Ectodermal cell (in vitro differentiated cells): ENCODE results near the gene ABCG5.

ENCODE experiments used
- H3K27ac ChIP-seq: 2 replicates; pipeline ENCODE4 v1.7.0; 2013; ENCODE audit warnings: mild to moderate bottlenecking, low read depth, low read length; ENCODE audit not compliant: insufficient read depth, poor library complexity, severe bottlenecking
- H3K27me3 ChIP-seq: 2 replicates; pipeline ENCODE4 v1.7.0; 2013; ENCODE audit warnings: mild to moderate bottlenecking, low read length; ENCODE audit not compliant: insufficient read depth, control insufficient read depth, poor library complexity, severe bottlenecking
- H3K36me3 ChIP-seq: one replicate; pipeline ENCODE4 v1.7.0; 2013; ENCODE audit warnings: low read length; ENCODE audit not compliant: control insufficient read depth, insufficient read depth
- H3K4me1 ChIP-seq: one replicate; pipeline ENCODE4 v1.7.0; 2013; ENCODE audit warnings: low read length; ENCODE audit not compliant: control insufficient read depth, insufficient read depth
- H3K4me3 ChIP-seq: 2 replicates; pipeline ENCODE4 v1.7.0; 2013; ENCODE audit warnings: low read depth, low read length, control low read depth; ENCODE audit not compliant: insufficient read depth
- H3K9me3 ChIP-seq: 2 replicates; pipeline ENCODE4 v1.7.0; 2013; ENCODE audit warnings: mild to moderate bottlenecking, low read length, moderate library complexity; ENCODE audit not compliant: control insufficient read depth
- WGBS, 2 experiments: methylation state at CpG; one replicate each; pipeline ENCODE4 v1.1.7; 2013; ENCODE audit warnings: missing lambda C conversion rate in 2 of 2; 5-methylcytosine and 5-hydroxymethylcytosine counted together

The ABCG5 gene

DNA sequence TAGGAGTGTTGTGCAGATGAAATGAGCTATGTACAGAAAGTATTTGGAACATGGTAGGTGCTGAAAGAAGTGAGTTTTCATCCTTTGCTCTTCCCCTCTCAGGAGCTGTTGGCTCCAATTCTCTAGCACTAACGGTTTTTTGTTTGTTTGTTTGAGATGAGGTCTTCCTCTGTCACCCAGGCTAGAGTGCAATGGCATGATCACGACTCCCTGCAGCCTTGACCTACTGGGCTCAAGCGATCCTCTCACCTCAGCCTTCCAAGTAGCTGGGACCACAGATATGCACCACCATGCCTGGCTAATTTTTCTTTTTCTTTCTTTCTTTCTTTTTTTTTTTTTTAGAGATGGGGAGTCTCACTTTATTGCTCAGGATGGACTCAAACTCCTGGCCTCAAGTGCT is 12.8 kb downstream of the ABCG5 start:
- H3K27ac ChIP-seq, result no peak overlapping the region
- H3K4me3 ChIP-seq, result no peak overlapping the region
- H3K36me3 ChIP-seq, result no peaks in the 10 kb centered on the region
- no peaks in the 10 kb centered on the region for H3K9me3 ChIP-seq
- H3K4me1 ChIP-seq, result no peaks in the 10 kb centered on the region
- 89 to 94% methylated on average over 3 of the region's 3 CpGs for WGBS, 2 experiments
- peaks cover 5% of the 10 kb centered on the region for H3K27me3 ChIP-seq

DNA sequence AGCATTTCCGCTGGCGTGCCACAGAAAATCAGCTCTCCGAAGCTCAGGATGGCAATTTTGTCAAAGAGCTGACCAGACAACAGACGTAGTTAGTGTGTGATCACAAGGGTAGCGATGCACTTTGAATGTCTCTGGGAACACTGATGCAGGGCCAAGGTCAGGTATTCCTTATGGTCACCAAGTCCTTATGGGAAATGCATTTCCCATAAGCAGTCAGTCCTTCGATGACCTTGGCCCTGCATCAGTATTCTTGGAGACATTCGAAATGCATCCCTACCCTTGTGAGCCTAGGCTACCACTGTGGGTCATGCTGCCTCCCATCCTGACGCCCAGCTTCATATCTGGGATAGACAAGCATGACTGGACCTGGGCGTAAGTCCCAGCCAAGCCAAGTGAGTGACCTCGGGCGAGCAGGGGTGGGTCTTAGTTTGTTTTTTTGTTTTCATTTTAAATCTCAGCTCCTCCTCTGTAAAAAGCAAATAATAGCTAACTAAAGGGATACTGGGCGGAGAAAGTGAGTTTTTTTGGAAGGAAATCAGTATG is 13.6 kb downstream of the ABCG5 start:
- Histone ChIP-seq H3K27me3 (no peaks in the 10 kb centered on the region), H3K27ac (no peak overlapping the region), H3K4me3 (no peak overlapping the region), H3K36me3 (no peaks in the 10 kb centered on the region), H3K4me1 (no peaks in the 10 kb centered on the region), H3K9me3 (no peaks in the 10 kb centered on the region)
- WGBS, 2 experiments, result 94 to 96% methylated on average over 11 to 12 of the region's 12 CpGs

DNA sequence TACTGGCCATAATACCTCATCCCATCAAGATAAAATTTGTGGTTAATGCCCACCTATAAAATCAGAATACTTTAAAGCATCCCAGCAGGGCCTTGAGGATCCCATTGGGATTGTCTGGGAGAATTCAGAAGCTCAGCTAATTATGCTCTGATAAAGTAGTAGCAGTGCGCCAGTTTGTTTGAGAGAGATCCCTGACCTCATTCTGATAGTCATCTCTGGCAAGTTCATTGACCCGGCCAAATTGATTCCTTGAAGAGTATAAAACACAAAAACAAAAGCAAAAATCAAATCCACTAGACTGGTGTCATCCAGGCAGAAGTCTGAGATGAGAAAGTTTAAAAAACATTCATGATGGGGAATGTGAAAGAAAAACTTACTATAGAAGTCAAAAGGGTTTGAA is 14.1 kb downstream of the ABCG5 start:
- no peak overlapping the region for H3K27ac ChIP-seq
- WGBS, 2 experiments, result 95 to 100% methylated on average over 2 of the region's 2 CpGs
- H3K4me1 ChIP-seq, result no peaks in the 10 kb centered on the region
- H3K36me3 ChIP-seq, result no peaks in the 10 kb centered on the region
- H3K27me3 ChIP-seq, result no peaks in the 10 kb centered on the region
- no peaks in the 10 kb centered on the region for H3K9me3 ChIP-seq
- no peak overlapping the region for H3K4me3 ChIP-seq

DNA sequence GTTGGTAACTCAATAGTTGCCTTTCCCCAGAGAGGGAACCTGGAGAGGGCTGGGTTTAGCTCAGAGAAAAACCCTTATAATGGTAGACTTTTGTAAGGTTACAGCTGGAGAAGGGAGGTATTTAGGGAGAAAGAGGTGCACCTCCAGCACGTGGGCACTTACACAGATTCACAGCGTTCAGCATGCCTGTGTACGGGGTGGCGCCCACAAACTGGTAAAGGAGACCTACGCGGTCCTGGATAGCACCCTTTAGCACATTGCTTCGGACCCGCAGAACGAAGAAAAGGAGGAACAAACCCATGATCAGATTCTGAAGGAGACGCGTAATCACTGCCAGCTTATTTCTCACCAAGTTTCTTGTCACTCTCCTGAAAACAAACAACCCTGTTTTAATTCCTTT is 14.9 kb downstream of the ABCG5 start:
- Histone ChIP-seq H3K4me3 (no peak overlapping the region), H3K9me3 (no peaks in the 10 kb centered on the region), H3K27ac (no peak overlapping the region), H3K4me1 (no peaks in the 10 kb centered on the region), H3K27me3 (no peaks in the 10 kb centered on the region), H3K36me3 (no peaks in the 10 kb centered on the region)
- 92% methylated on average over 11 of the region's 11 CpGs for WGBS, 2 experiments

DNA sequence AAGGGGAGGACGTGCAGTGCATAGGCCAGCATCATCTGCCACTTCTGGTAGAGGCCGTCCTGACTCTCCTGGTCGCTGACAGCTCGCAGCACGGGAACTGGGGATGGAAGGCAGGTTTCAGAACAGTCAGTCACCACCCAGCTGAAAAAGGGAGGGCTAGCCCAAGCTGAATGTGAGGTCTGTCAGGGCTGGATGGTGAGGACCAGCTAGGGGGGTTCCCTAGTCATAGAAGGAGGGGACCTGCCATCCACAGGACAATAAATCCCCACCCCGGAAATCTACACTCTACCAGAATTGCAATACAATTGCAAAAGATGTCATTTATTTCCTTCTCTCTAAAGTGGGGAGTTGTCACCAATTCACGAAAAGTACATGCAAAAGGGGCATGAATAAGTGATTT is 15.8 kb downstream of the ABCG5 start:
- Histone ChIP-seq H3K36me3 (no peaks in the 10 kb centered on the region), H3K4me3 (no peak overlapping the region), H3K27me3 (no peaks in the 10 kb centered on the region), H3K4me1 (no peaks in the 10 kb centered on the region), H3K9me3 (no peaks in the 10 kb centered on the region), H3K27ac (no peak overlapping the region)
- WGBS, 2 experiments, result 90 to 93% methylated on average over 6 to 7 of the region's 7 CpGs

DNA sequence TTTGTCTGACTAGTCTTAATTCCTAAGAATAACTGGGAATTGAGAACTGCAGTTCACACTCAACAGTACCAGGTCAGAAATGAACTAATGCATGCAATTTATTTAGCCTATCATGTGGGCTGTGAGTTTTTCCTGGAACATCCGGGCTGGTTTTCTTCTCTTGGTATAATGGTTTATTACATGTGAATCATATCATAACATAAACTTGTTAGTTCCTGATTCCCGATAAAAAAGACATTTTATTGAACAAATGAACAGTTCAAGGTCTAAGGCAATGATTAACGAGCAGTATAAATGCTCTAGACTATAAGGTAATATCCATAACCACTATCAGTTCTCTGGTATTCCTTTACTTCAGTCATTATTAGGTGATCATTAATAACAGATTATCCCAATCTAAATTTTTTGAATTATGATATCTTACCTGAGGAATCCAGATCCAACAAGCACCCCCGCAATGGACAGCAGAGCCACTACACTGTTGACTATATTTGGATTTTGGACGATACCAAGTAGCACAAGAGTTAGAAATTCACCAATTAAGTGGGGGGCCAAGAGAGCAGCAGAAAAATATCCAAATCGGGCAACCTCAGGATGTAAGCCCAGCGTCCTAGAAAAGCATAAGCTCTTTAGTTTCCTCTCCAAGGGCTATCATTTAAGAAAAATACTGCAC is 19.0 kb downstream of the ABCG5 start:
- Histone ChIP-seq H3K9me3 (no peaks in the 10 kb centered on the region), H3K27me3 (no peaks in the 10 kb centered on the region), H3K27ac (no peak overlapping the region), H3K36me3 (no peaks in the 10 kb centered on the region), H3K4me3 (no peak overlapping the region), H3K4me1 (no peaks in the 10 kb centered on the region)
- 91 to 98% methylated on average over 6 of the region's 7 CpGs for WGBS, 2 experiments

DNA sequence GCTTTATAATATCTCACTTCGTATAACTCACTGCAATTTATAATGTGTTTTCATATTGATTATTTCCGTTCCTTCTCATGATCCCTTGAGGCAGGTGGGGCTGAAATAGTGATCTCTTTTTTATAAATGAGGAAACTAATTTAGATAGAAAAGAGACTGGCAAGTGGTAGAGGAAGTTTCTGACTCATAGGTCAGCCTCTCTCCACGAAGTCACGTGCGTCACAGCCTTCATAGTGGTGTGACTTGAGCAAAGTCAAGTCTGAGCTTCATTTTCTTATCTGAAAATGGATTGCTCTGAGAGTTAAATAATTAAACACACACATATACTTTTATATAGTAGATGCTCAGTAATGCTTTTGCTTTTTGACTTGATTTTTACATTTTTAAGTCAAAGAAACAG is 19.9 kb downstream of the ABCG5 start:
- Histone ChIP-seq H3K9me3 (no peaks in the 10 kb centered on the region), H3K36me3 (no peaks in the 10 kb centered on the region), H3K4me1 (no peaks in the 10 kb centered on the region), H3K27ac (no peak overlapping the region), H3K27me3 (no peaks in the 10 kb centered on the region), H3K4me3 (no peak overlapping the region)
- 91 to 95% methylated on average over 4 to 5 of the region's 5 CpGs for WGBS, 2 experiments

DNA sequence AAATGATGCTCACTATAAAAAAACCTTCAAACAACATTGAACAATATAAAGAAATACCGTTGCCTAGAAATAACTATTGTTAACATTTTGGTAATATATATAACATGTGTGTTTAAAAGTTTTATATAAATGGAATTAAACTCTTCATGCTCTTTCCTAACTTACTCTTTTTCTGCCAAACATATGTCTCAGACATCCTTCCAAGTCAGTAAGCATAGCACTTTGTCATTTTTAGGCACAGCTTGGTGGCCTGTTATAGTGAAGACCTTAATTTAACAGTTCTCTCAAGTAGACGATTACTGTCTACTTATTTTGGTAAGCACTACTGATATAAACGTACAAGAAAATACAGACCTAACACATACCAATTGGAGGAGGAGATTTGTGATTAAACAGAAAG is 23.9 kb downstream of the ABCG5 start:
- Histone ChIP-seq H3K36me3 (no peaks in the 10 kb centered on the region), H3K4me1 (no peaks in the 10 kb centered on the region), H3K27ac (no peak overlapping the region), H3K27me3 (no peaks in the 10 kb centered on the region), H3K4me3 (no peak overlapping the region), H3K9me3 (no peaks in the 10 kb centered on the region)
- WGBS, 2 experiments, result 100% methylated on average over 1 of the region's 3 CpGs; no CpG with 5 or more reads in 1 of the 2 experiments

DNA sequence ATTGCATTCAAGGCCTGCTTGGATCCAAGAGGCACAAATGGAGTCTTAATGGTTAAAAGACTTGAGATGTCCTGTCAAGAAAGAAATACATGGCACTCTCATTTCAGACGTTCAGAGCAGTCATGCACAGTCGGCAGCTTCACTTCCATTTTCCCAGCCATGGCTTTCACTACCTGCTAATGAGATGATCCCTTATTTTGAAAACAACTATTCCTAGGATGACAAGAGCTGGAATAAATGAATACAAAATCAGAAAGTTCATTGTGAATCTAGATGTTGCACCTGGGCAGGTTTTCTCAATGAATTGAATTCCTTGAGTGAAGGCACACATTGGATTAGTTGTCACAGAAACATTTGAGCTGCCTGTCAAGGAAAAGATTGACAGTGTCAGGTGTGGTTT is 25.7 kb downstream of the ABCG5 start:
- WGBS, 2 experiments, result 87 to 94% methylated on average over 2 of the region's 2 CpGs
- Histone ChIP-seq H3K9me3 (no peaks in the 10 kb centered on the region), H3K27ac (no peak overlapping the region)

DNA sequence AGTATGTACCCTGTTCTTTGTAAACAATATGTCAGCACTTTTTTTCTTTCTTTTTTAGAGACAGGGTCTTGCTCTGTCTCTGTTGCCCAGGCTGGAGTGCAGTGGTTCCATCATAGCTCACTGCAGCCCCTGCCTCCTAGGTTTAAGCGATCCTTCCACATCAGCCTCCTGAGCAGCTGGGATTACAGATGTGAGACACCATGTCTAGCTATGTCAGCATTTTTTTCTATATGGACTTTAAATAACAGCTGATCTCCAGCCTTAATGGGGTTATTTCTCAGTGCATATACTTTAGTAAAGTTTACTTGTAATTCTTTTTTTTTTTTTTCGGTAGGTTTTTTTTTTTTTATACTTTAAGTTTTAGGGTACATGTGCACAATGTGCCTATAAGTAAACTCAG is 26.6 kb downstream of the ABCG5 start:
- Histone ChIP-seq H3K27me3 (no peaks in the 10 kb centered on the region), H3K27ac (no peak overlapping the region), H3K4me1 (no peaks in the 10 kb centered on the region), H3K36me3 (no peaks in the 10 kb centered on the region), H3K9me3 (no peaks in the 10 kb centered on the region), H3K4me3 (no peak overlapping the region)
- WGBS, 2 experiments, result 91 to 95% methylated on average over 1 of the region's 2 CpGs

More for the DNA sequence above, 25.7 kb downstream of the ABCG5 start:
- no peaks in the 10 kb centered on the region for H3K36me3 ChIP-seq
- H3K4me3 ChIP-seq, result no peak overlapping the region
- no peaks in the 10 kb centered on the region for H3K27me3 ChIP-seq
- no peaks in the 10 kb centered on the region for H3K4me1 ChIP-seq
